ENCODE results near the gene UNC93A.
"Not testable (repeated sequence)": the region's sequence is repeated elsewhere in the genome, so short reads cannot be mapped to it uniquely, and the experiment has no call there.

Gene UNC93A

DNA sequence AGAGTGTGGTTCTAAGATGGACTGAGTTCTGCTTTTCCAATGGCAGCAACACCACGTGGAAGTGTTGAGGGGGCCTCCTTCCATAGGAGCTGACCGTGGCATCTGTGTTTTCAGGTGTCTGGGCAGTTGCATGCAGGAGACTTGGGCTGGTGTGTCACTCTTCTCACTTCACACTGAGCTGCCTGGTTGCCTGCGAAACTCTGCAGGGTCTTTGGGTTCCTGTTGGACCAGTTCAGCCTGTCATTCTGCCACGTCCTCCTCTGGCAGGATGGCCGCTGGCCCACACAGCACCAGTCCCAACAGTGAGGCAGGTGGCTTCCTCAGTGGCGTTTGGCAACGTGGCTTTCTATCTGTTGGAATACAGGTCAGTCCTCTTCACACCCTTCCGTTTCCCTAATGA lies 16.1 kb upstream of the UNC93A start:
- no peak overlapping the region for H3K4me3 ChIP-seq (replicated peaks; ENCODE audit: low read depth, low read length)
- DNase-seq (ENCODE audit: extremely low read depth, low read depth), result no peak
- TF ChIP-seq CTCF (IDR thresholded peaks at IDR 0.05; ENCODE audit: low read depth, low read length, missing control alignments), result no peak

DNA sequence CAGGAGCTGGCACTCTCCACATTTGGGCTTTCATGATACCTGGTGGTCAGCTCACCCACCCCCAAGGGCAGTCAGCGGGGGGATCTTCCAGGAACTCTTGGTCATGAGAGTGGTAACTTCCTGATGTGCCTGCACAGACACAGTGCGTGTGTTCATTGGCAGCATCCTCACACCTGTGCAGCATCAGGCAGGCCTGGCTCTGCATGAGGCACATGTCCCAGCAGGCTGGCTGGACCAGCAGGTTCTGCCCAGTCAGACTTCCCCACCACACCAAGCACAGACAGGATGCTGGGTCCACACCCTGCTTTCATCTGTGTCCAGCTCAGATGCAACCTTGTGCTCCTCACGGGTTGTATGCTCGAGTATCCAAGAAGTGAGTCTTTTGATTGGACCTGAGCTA lies 15.7 kb upstream of the UNC93A start:
- TF ChIP-seq CTCF (IDR thresholded peaks at IDR 0.05; ENCODE audit: low read depth, low read length, missing control alignments), result no peak
- DNase-seq (ENCODE audit: extremely low read depth, low read depth), result no peak
- H3K4me3 ChIP-seq (replicated peaks; ENCODE audit: low read depth, low read length), result no peak overlapping the region

DNA sequence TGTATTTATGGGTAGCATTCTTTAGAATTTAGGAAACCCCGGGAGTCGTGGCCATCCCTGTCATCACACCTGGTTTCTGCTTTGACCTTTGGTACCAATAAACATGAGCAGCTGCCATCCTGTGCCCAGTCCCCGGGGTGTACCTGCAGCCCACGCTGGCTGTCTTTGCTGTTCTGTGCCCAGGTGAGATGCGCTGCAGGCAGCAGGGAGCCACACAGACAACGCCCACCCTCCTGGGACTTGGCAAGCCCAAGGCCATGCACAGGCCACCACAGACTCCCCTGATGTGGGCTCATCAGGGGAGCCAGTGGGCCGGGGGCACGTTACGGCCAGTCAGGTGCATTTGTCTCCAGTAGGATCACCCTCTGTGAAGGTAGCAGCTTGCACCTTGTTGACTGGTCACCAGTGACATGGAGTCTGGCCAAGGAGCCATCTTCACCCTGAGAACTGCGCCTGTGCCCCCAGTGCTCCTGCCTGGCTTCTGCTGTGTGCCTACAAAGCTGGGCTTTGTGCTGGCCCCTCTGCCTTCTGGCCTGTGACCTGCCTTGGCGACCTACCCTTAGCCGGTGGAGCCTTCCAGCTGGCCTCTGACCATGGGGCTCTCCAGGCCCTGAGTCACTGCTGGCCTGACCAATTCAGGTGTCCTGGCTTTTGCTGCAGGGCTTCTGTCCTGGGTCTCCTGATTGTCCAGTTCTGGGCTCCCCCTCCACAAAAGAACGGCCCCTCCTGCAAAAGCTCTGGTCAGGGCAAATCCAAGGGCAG lies 14.2 kb upstream of the UNC93A start:
- no peak for DNase-seq (ENCODE audit: extremely low read depth, low read depth)
- no peak for TF ChIP-seq CTCF (IDR thresholded peaks at IDR 0.05; ENCODE audit: low read depth, low read length, missing control alignments)
- H3K4me3 ChIP-seq (replicated peaks; ENCODE audit: low read depth, low read length), result no peak overlapping the region

- not testable (repeated sequence) for H3K4me3 ChIP-seq (replicated peaks; ENCODE audit: low read depth, low read length); DNase-seq (ENCODE audit: extremely low read depth, low read depth)
Measured at GRCh38 chr6:167278173-167278940, 12.8 kb upstream of the UNC93A start.

DNA sequence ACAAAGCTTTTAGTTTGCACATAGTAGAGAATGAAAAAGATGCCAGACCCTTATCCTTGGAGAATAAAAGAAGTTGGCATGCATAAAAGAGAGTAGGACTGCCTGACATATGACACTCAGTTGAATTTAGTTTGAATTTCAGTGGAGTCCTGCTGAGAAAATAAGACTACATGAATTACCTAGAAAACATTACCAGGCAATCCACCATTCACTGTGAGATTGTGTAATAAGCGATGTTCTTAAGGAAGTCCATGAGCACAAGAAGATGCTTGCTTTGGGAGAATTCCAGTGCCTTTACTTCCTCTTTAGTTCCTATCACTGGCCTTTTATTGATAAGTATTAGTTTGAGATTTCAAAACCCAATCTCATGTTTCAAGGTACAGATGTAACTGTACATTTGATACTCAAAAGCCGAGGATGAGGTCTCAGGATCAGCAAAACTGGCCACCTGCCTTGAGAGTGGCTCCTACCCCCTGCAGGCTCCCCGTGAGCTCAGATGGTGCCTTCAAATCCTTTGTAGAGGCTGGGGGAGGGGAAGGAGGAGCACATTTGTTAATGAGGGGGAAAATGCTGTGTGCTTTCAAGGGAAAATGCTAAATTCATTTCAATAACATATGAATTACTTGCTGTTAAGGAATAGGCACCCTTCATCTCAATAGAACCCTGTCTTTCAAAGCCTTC lies 11.2 kb upstream of the UNC93A start:
- H3K4me3 ChIP-seq (replicated peaks; ENCODE audit: low read depth, low read length), result no peak overlapping the region
- DNase-seq (ENCODE audit: extremely low read depth, low read depth), result no peak
- no peak for TF ChIP-seq CTCF (IDR thresholded peaks at IDR 0.05; ENCODE audit: low read depth, low read length, missing control alignments)

DNA sequence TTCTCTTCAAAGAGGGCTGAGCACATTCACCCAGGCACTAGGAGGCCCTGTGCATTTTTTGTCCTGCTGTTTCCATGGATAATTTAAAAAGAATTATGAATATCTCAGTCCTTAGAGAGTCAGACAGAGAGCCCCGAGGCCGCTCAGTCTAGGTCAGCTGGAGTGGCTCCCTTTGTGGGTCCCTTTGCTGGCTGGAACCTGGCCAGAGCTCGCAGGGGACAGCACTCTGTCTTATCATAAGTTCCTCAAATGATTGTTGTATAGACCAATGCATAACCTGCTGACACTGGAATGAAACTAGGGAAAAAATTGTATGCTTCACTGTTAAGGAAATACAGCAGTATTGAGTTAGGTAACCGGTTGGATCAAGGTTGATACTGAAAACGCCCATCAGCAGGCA lies 10.6 kb upstream of the UNC93A start:
- not testable (repeated sequence) for H3K4me3 ChIP-seq (replicated peaks; ENCODE audit: low read depth, low read length); DNase-seq (ENCODE audit: extremely low read depth, low read depth)

DNA sequence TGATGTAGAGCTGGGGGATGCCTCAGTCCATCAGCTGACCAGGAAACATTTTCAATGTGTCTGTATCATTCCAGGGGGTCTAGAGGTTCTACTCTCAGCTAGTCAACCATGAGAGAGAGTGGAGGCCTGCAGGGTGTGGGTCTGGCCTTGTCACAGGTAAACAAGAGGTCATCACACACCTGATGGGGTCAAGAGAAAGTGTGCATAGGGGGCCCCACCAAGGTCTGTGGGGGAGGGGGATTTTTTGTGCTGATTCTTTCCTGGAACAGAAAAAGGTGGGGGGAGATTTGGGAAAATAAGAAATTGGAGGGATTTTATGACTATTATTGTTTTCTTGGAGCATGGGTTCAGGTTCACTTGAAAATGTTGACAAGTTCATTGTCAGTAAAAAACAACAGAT lies 8.9 kb upstream of the UNC93A start:
- no peak for TF ChIP-seq CTCF (IDR thresholded peaks at IDR 0.05; ENCODE audit: low read depth, low read length, missing control alignments)
- DNase-seq (ENCODE audit: extremely low read depth, low read depth), result no peak
- H3K4me3 ChIP-seq (replicated peaks; ENCODE audit: low read depth, low read length), result no peak overlapping the region

DNA sequence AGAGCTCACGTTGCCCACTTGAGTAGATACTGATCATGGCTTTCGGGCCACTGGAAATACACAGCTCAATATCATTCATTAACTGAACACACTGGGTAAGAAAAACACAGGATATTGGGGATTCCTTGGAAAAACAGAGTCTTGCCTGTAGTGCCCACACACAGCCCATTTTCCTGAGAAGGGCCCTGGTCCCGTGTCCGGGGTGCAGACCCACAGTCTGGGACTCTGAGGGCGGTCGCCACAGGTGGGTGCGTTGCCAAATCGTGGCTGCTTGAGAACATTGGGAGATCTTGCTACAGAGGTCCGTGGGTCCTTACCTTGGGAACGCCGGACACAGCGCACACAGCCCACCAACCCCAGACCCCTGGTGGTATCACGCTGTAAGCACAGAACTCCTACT lies 6.5 kb upstream of the UNC93A start:
- not testable (repeated sequence) for DNase-seq (ENCODE audit: extremely low read depth, low read depth)

More for the DNA sequence above, 6.5 kb upstream of the UNC93A start:
- not testable (repeated sequence) for H3K4me3 ChIP-seq (replicated peaks; ENCODE audit: low read depth, low read length)
